GM18873 (cell line): Measurements from ENCODE around the gene FOXK1.

Source experiments
- ATAC-seq: cut with Tn5 transposase; IDR thresholded peaks from one replicate; pipeline ENCODE4 v1.9.1; 2021; ENCODE audit warnings: mild to moderate bottlenecking, moderate library complexity, moderate number of reproducible peaks; ENCODE audit not compliant: unreplicated experiment, low FRiP score

Gene FOXK1

GRCh38 chr7:4809091-4809591 is 127.0 kb downstream of the FOXK1 start:
- ATAC-seq, result no peak

DNA sequence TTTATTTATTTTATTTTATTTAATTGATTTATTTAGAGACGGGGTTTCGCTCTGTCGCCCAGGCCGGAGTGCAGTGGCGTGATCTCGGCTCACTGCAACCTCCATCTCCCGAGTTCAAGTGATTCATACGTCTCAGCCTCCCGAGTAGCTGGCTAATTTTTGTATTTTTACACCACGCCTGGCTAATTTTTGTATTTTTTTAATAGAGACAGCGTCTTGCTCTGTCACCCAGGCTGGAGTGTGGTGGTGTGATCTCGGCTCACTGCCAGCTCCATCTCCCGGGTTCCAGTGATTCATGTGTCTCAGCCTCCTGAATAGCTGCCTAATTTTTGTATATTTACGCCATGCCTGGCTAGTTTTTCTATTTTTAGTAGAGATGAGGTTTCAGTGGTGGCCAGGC is 127.6 kb downstream of the FOXK1 start:
- ATAC-seq, result no peak

DNA sequence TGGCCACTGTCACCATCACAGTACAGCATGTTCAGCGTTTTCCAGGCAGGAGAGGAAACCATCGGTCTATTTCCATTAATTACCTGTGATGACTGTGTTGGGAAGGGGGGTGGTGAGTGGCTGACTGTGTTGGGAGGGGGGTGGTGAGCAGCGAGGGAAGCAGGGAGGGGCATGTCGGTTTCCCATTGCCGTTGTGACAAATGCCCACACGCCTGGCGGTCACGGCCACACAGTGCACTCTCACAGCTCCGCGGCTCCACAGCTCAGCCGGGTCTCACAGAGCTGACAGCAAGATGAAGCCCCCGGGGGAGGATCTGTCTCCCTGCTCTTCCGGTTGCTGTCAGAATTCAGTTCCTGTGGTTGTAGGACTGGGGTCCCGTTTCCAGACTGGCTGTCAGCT is 132.3 kb downstream of the FOXK1 start:
- no peak for ATAC-seq

- ATAC-seq, result no peak
Observed at GRCh38 chr7:4815121-4815520, 133.0 kb downstream of the FOXK1 start.

GRCh38 chr7:4815609-4816418 is 133.7 kb downstream of the FOXK1 start:
- no peak for ATAC-seq

- no peak for ATAC-seq
Observed at GRCh38 chr7:4816419-4817080, 134.5 kb downstream of the FOXK1 start.

DNA sequence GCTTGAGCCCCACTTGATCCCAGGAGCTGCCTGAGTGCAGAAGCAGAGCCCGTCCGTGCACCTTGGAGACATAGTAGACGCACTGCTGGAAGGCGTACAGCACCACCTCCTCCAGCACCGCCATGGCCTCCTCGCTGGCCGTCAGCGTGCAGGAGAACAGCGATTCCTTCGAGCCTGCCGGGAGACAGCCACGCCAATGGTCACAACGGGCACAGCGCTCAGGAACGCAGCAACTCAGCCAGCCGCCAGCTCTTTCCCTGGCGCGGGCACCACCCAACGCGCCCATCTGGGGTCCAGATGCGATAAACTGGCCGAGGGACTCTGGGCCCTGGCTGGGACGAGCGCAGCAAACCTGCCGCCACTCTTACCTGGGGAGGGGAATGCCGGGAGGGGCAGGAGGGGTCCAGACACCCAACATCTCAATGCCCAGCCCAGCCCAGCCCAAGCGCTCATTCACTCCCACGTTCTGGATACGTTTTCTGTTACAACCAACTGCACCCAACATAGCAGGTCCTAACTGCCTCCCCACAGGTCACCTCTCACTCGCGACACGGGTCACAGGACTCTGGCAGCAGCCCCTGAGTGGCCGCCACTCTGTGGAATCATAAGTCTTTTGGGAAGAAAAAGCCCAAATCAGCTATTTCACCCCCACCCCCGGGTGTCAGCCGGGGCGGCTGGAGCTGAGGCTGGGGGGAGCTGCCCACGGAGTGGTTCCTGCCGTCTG is 135.2 kb downstream of the FOXK1 start:
- ATAC-seq, result no peak

DNA sequence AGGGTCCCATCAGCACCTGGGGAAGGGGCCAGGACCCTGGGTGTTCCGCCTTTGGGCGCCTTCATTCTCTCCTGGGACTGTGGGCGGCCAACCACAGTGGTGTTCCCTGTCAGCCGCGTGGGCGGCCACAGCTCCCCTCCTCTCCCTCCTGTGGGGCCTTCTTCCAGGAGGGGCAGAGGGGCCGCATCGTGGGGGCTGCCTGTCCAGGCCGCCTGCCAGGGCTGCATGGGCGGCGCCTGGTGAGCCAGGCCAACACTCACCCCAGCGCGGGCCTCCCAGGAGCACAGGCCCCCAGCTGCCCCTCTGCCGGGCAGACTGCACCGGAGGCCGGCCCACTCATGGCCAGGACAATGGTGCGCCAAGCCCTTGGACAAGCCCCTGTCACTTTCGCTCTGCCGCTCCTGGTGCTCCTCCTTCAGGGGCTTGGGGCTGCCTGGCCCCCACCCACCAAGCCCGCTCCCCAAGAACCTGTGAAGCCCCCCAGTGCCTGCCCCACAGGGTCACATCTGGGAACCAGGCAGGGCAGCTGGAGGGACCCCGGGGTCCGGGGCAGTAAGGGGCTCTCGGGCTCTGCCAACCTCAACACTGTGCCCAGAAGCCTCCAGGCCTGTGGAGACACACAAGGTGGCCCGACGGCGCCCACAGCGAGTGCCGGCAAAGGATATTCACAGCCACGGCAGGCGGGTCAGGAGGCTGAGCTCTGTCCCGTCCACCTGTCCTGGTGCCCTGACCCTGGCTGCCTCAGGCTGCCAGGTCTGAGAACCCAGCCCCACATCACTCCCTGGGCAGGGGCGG is 136.1 kb downstream of the FOXK1 start:
- ATAC-seq, result no peak

DNA sequence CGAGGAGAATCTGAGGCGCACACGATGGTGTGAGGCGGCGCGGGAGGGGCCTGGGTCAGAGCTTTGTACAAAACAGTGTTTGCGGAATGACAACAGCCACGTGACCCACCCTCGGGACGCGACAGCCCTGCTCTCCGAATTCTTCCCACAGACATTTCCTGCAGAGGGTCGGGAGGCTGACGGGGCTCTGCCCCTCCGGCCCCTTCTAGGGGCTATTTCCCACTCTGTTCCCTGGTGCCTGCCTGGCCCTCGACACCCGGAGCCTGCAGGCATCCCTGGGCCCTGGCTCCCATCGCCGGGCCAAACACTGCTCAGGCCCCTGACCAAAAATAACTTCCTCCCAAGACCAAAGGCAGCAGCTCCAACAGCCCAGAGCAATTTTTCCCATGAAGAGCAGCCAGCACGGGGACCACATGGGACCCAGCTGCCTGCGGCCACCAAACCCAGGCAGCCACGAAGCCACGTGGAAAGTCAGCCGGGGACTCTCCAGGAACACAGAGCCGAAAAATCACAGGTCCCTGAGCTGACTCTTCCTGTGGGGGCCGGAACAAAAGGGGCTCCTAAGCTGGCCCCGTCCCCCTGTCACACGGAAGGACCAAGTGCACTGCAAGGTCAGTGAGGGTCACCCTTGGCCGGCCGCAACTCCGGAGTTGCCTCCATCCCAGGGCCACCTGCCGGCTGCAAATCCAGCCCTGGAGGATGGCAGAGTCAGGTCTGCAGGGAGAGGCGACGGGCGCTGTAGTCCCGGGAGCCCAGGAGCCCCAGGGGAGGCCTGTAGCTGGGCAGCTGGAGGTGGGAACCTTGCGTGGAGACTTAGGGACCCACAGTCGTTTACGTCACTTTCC is 137.7 kb downstream of the FOXK1 start:
- ATAC-seq, result no peak

GRCh38 chr7:4820405-4820966 is 138.4 kb downstream of the FOXK1 start:
- no peak for ATAC-seq
